Hepatocyte (in vitro differentiated cells): ENCODE measurements around the gene TMEM184B. TPM values are rescaled to one million over a fixed set of nuclear protein-coding genes. Genes with fewer than 3 reads are reported as not detected.

Experiments
- DNase-seq: peaks from one replicate; pipeline ENCODE4 v3.0.0-alpha.2; 2016; ENCODE audit warnings: low spot score
- H2AFZ ChIP-seq: fragments of 200-600 bp; sonication (generic); 2 replicates; pipeline ENCODE4 v1.6.0; 2016; ENCODE audit warnings: antibody characterized with exemption, mild to moderate bottlenecking
- H3K27ac ChIP-seq: fragments of 200-600 bp; sonication (generic); 2 replicates; pipeline ENCODE4 v1.5.1; 2016; ENCODE audit warnings: mild to moderate bottlenecking
- H3K27me3 ChIP-seq: fragments of 200-600 bp; sonication (generic); 2 replicates; pipeline ENCODE4 v1.6.1; 2016
- H3K36me3 ChIP-seq: fragments of 200-600 bp; sonication (generic); replicated peaks from 2 replicates; pipeline ENCODE4 v1.5.1; 2016; ENCODE audit warnings: low read depth; ENCODE audit not compliant: insufficient read depth
- H3K4me1 ChIP-seq: fragments of 200-600 bp; sonication (generic); 2 replicates; pipeline ENCODE4 v1.5.1; 2016; ENCODE audit warnings: mild to moderate bottlenecking, moderate library complexity; ENCODE audit not compliant: insufficient read depth
- H3K4me2 ChIP-seq: fragments of 200-600 bp; sonication (generic); 2 replicates; pipeline ENCODE4 v1.6.0; 2016
- H3K4me3 ChIP-seq: fragments of 200-600 bp; sonication (generic); 2 replicates; pipeline ENCODE4 v1.5.1; 2016; ENCODE audit warnings: mild to moderate bottlenecking
- H3K79me2 ChIP-seq: fragments of 200-600 bp; sonication (generic); 2 replicates; pipeline ENCODE4 v1.6.0; 2017; ENCODE audit warnings: mild to moderate bottlenecking
- H3K9me2 ChIP-seq: fragments of 200-600 bp; sonication (generic); replicated peaks from 2 replicates; pipeline ENCODE4 v1.6.0; 2017; ENCODE audit warnings: mild to moderate bottlenecking; ENCODE audit not compliant: insufficient read depth
- H3K9me3 ChIP-seq: fragments of 200-600 bp; sonication (generic); 2 replicates; pipeline ENCODE4 v1.5.1; 2016; ENCODE audit warnings: low read depth, mild to moderate bottlenecking
- H4K20me1 ChIP-seq: fragments of 200-600 bp; sonication (generic); 2 replicates; pipeline ENCODE4 v1.6.0; 2016; ENCODE audit warnings: mild to moderate bottlenecking; ENCODE audit not compliant: insufficient read depth, poor library complexity, severe bottlenecking
- EZH2 ChIP-seq: fragments of 200-600 bp; sonication (generic); IDR thresholded peaks from 2 replicates; pipeline ENCODE4 v1.6.1; 2016; ENCODE audit warnings: antibody characterized with exemption, mild to moderate bottlenecking, borderline replicate concordance
- EZH2phosphoT487 ChIP-seq: fragments of 200-600 bp; sonication (generic); IDR thresholded peaks from one replicate; pipeline ENCODE4 v1.6.1; 2018; ENCODE audit warnings: antibody characterized with exemption, mild to moderate bottlenecking, low read depth, moderate library complexity; ENCODE audit not compliant: unreplicated experiment, severe bottlenecking
- WGBS: methylation state at CpG from one replicate; pipeline ENCODE4 v1.1.6; 2016; ENCODE audit warnings: low lambda C conversion rate; ENCODE audit errors: missing lambda C conversion rate; 5-methylcytosine and 5-hydroxymethylcytosine counted together
- polyA plus RNA-seq: library from polyadenylated mRNA; unstranded; fragments of >200 nt; fragmentation: Nextera tagmentation; extraction: Ambion mirVana; gene quantifications from 2 replicates; pipeline ENCODE4 v1.2.1, GENCODE V29; 2016
- total RNA-seq: library from RNA; depleted of rRNA; stranded (reverse); fragments of >200 nt; gene quantifications from 2 replicates; pipeline ENCODE4 v1.2.3, GENCODE V29; 2014
- TF ChIP-seq, protein P1 (sequence below): fragments of 200-600 bp; sonication (generic); IDR thresholded peaks from 2 replicates; pipeline ENCODE4 v1.5.1; 2016; ENCODE audit warnings: antibody characterized with exemption, mild to moderate bottlenecking; ENCODE audit not compliant: poor library complexity

TMEM184B gene
- total and polyA plus RNA-seq, 2 experiments from 2014 or later = 58.2 to 102 TPM

DNA sequence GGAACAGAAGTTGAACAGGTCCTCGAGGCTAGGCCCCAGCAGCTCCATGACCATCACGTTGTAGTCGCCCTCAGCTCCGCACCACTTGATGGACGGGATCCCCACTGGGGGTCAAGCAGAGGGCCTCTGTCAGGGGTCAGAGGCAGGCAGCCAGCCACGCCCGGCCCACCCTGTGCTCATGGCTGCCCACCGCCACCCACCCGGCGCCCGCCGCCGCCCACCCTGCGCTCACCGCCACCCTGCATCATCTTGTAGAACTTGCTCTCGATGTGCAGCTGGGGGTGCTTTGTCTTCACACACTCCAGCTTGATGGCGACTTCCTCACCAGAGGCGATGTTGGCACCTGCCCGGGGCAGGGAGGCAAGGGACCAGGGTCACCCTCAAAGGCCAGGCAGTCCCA is 30.1 kb upstream of the TMEM184B start:
- Histone ChIP-seq H3K9me3 (no peaks in the 10 kb centered on the region), H4K20me1 (peaks cover 54% of the 10 kb centered on the region), H3K27ac (no peak overlapping the region), H2AFZ (no peak overlapping the region), H3K4me1 (peaks cover 7% of the 10 kb centered on the region), H3K79me2 (peaks cover 72% of the 10 kb centered on the region), H3K27me3 (no peaks in the 10 kb centered on the region), H3K9me2 (no peaks in the 10 kb centered on the region), H3K4me2 (no peak overlapping the region), H3K36me3 (no peaks in the 10 kb centered on the region), H3K4me3 (no peak overlapping the region)
- DNase-seq = no peak
- TF ChIP-seq EZH2 = no peak
- TF ChIP-seq EZH2phosphoT487 = no peak
- TF ChIP-seq, protein P1, sequence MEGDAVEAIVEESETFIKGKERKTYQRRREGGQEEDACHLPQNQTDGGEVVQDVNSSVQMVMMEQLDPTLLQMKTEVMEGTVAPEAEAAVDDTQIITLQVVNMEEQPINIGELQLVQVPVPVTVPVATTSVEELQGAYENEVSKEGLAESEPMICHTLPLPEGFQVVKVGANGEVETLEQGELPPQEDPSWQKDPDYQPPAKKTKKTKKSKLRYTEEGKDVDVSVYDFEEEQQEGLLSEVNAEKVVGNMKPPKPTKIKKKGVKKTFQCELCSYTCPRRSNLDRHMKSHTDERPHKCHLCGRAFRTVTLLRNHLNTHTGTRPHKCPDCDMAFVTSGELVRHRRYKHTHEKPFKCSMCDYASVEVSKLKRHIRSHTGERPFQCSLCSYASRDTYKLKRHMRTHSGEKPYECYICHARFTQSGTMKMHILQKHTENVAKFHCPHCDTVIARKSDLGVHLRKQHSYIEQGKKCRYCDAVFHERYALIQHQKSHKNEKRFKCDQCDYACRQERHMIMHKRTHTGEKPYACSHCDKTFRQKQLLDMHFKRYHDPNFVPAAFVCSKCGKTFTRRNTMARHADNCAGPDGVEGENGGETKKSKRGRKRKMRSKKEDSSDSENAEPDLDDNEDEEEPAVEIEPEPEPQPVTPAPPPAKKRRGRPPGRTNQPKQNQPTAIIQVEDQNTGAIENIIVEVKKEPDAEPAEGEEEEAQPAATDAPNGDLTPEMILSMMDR = no peak
- 97% methylated on average over 18 of the region's 19 CpGs for WGBS

GRCh38 chr22:38300946-38301345 is 28.1 kb upstream of the TMEM184B start:
- TF ChIP-seq EZH2 = no peak
- TF ChIP-seq, protein P1 = no peak
- no peak for TF ChIP-seq EZH2phosphoT487
- no peaks in the 10 kb centered on the region for H3K27me3 ChIP-seq
- H2AFZ ChIP-seq = no peak overlapping the region
- no peaks in the 10 kb centered on the region for H3K9me3 ChIP-seq
- H3K4me1 ChIP-seq = peaks cover 4% of the 10 kb centered on the region
- H3K36me3 ChIP-seq = no peaks in the 10 kb centered on the region
- H3K4me3 ChIP-seq = no peak overlapping the region
- no peaks in the 10 kb centered on the region for H3K9me2 ChIP-seq
- peaks cover 60% of the 10 kb centered on the region for H3K79me2 ChIP-seq
- H3K4me2 ChIP-seq = no peak overlapping the region
- WGBS = 92% methylated on average over 3 of the region's 3 CpGs
- no peak overlapping the region for H3K27ac ChIP-seq
- H4K20me1 ChIP-seq = peaks cover 35% of the 10 kb centered on the region
- no peak for DNase-seq

GRCh38 chr22:38300197-38300945 is 27.6 kb upstream of the TMEM184B start:
- Histone ChIP-seq H3K4me1 (no peaks in the 10 kb centered on the region), H2AFZ (no peak overlapping the region), H3K27me3 (no peaks in the 10 kb centered on the region), H3K9me3 (no peaks in the 10 kb centered on the region), H4K20me1 (peaks cover 33% of the 10 kb centered on the region), H3K9me2 (no peaks in the 10 kb centered on the region), H3K79me2 (peaks cover 60% of the 10 kb centered on the region), H3K36me3 (no peaks in the 10 kb centered on the region), H3K4me3 (no peak overlapping the region), H3K4me2 (no peak overlapping the region), H3K27ac (no peak overlapping the region)
- 94% methylated on average over 26 of the region's 26 CpGs for WGBS
- TF ChIP-seq, protein P1 = no peak
- TF ChIP-seq EZH2phosphoT487 (no peak), EZH2 (no peak)
- DNase-seq = no peak
